ENCODE results near the gene TPK1. TPM values are rescaled to one million over a fixed set of nuclear protein-coding genes. Genes with fewer than 3 reads are reported as not detected.
"Not testable (repeated sequence)": the region's sequence is repeated elsewhere in the genome, so short reads cannot be mapped to it uniquely, and the experiment has no call there.

The TPK1 gene
- total and polyA plus RNA-seq, 2 of the 13 experiments (the other 11 are each of a cell fraction or from before 2014, with no cell fraction given), result 1.0 to 1.2 TPM

DNA sequence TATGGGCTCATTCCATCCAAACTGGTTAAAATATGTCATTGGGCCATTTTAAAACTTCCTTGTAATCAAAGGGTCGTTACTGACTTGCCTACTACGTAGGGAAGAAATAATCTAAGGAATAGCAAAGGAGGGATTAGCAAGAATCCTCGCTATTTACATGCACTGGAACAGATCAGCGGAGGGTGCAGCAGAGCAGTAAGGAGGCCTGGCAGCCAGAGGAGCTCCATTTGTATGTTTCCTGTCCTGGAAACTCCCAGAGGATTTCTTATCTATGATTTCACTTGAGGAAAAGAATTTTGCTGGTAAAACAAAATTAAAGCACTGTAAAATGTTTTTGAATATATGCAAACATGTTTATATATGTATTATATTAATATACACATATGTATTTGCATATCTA is 107.3 kb downstream of the TPK1 start (continued):
- TF ChIP-seq EED (CRISPR knock-in tag; IDR thresholded peaks at IDR 0.05) (no peak), CREB1 (IDR thresholded peaks at IDR 0.05) (no peak), CREB1 (CRISPR knock-in tag; IDR thresholded peaks at IDR 0.05) (no peak), NR2F6 (IDR thresholded peaks at IDR 0.05) (no peak), NR2F6 (CRISPR knock-in tag; IDR thresholded peaks at IDR 0.05) (no peak), ZNF615 (CRISPR knock-in tag; IDR thresholded peaks at IDR 0.05; ENCODE audit: borderline replicate concordance) (no peak), SNAI1 (CRISPR knock-in tag; IDR thresholded peaks at IDR 0.05; ENCODE audit: borderline replicate concordance) (no peak)

DNA sequence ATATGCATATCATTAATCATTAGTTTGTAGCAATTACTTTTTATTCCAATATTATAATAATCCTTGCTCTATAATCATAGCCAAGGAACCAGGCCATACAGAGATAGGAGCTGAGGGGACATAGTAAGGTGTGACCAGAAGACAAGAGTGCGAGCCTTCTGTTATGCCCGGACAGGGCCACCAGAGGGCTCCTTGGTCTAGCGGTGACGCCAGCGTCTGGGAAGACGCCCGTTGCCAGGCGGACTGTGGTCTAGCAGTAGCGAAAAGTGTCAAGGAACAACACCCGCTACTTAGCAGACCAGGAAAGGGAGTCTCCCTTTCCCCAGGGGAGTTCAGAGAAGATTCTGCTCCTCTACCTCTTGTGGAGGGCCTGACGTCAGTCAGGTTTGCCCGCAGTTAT is 109.0 kb downstream of the TPK1 start:
- BruUV-seq (replicated peaks); DNase-seq (ENCODE audit: low spot score); POLR2A ChIA-PET; intact Hi-C loops (cut with micrococcal nuclease; ENCODE audit: unreplicated experiment); H2AFZ ChIP-seq (ENCODE audit: low read length); ATAC-seq; H3K9me3 ChIP-seq (ENCODE audit: low read length); H3K36me3 ChIP-seq (replicated peaks in 1 of 2; ENCODE audit: control insufficient read depth in 1 of 2, insufficient read depth in 2 of 2, low read length in 2 of 2); H4K20me1 ChIP-seq (ENCODE audit: insufficient read depth, low read length); H3K4me2 ChIP-seq (ENCODE audit: low read depth, low read length); in situ Hi-C loops (cut with HindIII; ENCODE audit: extremely low pct_ligation_motif_present, low pct_unique_long_range_greater_than_20kb); H3K79me2 ChIP-seq (ENCODE audit: insufficient read depth, low read length); H3K27me3 ChIP-seq (ENCODE audit: control insufficient read depth in 1 of 2, insufficient read depth in 2 of 2, low read length in 2 of 2); H3K4me1 ChIP-seq (ENCODE audit: insufficient read depth, low read length); CTCF ChIA-PET (ENCODE audit: low intra/inter-chr PET ratio, low total read pairs); H3K27ac ChIP-seq (ENCODE audit: extremely low read length, insufficient read depth, low read length); H3K9ac ChIP-seq (ENCODE audit: insufficient read depth, low read depth, low read length); FAIRE-seq; H3K4me3 ChIP-seq (replicated peaks in 1 of 3; ENCODE audit: insufficient read depth in 1 of 3, low read depth in 2 of 3, low read length in 3 of 3): not testable (repeated sequence)
- TF ChIP-seq, protein P1, sequence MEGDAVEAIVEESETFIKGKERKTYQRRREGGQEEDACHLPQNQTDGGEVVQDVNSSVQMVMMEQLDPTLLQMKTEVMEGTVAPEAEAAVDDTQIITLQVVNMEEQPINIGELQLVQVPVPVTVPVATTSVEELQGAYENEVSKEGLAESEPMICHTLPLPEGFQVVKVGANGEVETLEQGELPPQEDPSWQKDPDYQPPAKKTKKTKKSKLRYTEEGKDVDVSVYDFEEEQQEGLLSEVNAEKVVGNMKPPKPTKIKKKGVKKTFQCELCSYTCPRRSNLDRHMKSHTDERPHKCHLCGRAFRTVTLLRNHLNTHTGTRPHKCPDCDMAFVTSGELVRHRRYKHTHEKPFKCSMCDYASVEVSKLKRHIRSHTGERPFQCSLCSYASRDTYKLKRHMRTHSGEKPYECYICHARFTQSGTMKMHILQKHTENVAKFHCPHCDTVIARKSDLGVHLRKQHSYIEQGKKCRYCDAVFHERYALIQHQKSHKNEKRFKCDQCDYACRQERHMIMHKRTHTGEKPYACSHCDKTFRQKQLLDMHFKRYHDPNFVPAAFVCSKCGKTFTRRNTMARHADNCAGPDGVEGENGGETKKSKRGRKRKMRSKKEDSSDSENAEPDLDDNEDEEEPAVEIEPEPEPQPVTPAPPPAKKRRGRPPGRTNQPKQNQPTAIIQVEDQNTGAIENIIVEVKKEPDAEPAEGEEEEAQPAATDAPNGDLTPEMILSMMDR (CRISPR knock-in tag; IDR thresholded peaks at IDR 0.05), result 0 out of 2 replicates have a peak, but pooled peaks have one; percentile 10
- whole genome bisulfite sequencing (ENCODE audit: low lambda C conversion rate), result 39% methylated on average over 3 of the region's 12 CpGs

All from HepG2 (cell line).